Measurements from ENCODE around the gene PRICKLE2.

DNA sequence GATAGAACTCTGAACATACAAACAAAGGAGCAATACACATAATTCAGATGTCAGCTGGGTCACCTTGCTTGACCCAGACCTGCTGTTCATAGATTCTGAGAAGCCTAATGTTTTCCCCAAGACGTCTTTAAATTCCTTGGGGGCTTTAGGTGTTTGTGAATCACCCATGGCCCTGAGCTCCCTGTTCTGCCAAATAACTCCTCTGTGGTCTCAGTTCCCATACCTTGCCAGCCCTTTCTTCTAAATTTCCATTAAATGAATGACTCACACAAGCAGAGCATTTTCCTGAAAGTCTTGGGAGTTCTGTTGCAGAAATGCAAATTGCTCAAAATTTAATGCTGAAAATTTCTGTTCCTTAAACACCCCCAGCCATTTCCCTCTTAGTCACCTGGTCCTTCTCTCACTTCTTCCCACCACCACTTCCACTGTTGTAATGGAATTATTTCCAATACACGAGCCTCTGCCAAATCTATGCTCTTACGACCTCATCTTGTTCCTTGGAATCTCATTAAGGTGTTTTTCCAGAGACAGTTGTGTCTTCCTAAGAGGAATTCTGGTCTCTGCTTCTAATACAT lies 168.6 kb downstream of the PRICKLE2 start:
- TF ChIP-seq CTCF (IDR thresholded peaks at IDR 0.05 in 8 of 11, conservative IDR thresholded peaks at IDR 0.05 in 3 of 11) (no peak), POLR2AphosphoS5 (IDR thresholded peaks at IDR 0.05) (no peak), POLR2A (IDR thresholded peaks at IDR 0.05) (no peak)

All from spleen (tissue), 7 donors.